H1 (cell line): Measurements from ENCODE around the gene ZNF20. TPM values are rescaled to one million over a fixed set of nuclear protein-coding genes. Genes with fewer than 3 reads are reported as not detected.

Experiments used
- ATF2 ChIP-seq: IDR thresholded peaks from 2 replicates; pipeline ENCODE4 v1.6.1; 2012; ENCODE audit warnings: low read length, inconsistent platforms
- BCL11A ChIP-seq, 2 experiments: IDR thresholded peaks; one replicate each; pipeline ENCODE4 v1.6.1; 2011; ENCODE audit warnings: low read depth in 2 of 2, low read length in 2 of 2, mild to moderate bottlenecking in 2 of 2
- CBX8 ChIP-seq: fragments of 300-800, 300-1000 bp; sonication (generic); IDR thresholded peaks from 2 replicates; pipeline ENCODE4 v1.7.1; 2016; ENCODE audit warnings: low read depth, low read length, borderline replicate concordance
- EGR1 ChIP-seq: IDR thresholded peaks from 2 replicates; pipeline ENCODE4 v1.6.1; 2011; ENCODE audit warnings: low read depth, low read length, borderline replicate concordance
- GABPA ChIP-seq: IDR thresholded peaks from 2 replicates; pipeline ENCODE4 v1.6.1; 2011; ENCODE audit warnings: mild to moderate bottlenecking, low read length, moderate library complexity, borderline replicate concordance; ENCODE audit not compliant: insufficient read depth
- NANOG ChIP-seq: IDR thresholded peaks from 2 replicates; pipeline ENCODE4 v1.6.1; 2011; ENCODE audit warnings: low read length, low read depth, mild to moderate bottlenecking, inconsistent platforms; ENCODE audit not compliant: insufficient read depth, poor library complexity, severe bottlenecking
- RXRA ChIP-seq: IDR thresholded peaks from 2 replicates; pipeline ENCODE4 v1.6.1; 2011; ENCODE audit warnings: low read depth, mild to moderate bottlenecking, low read length, moderate library complexity; ENCODE audit not compliant: insufficient read depth
- SIX5 ChIP-seq: IDR thresholded peaks from 2 replicates; pipeline ENCODE4 v1.6.1; 2011; ENCODE audit warnings: mild to moderate bottlenecking, low read depth, low read length
- polyA plus RNA-seq, 7 experiments: library from polyadenylated mRNA; depleted of rRNA in 3 of 7; stranded (reverse) in 5 of 7; unstranded in 2 of 7; fragments of >200 nt in 5 of 7; fragments of 200-250 nt in 2 of 7; gene quantifications; 1 replicate in 5 of 7; 2 replicates in 1 of 7; 4 replicates in 1 of 7; pipeline versions ENCODE4 v1.2.1 to v1.2.3, GENCODE V29; 2011 to 2013; ENCODE audit warnings: missing spikeins in 2 of 7, mixed read lengths in 2 of 7
- total RNA-seq: library from RNA; stranded (reverse); fragmentation: NEBNext Ultra II Directional; extraction: Animal tissue kit (Norgen Biotek cat#: 25700); gene quantifications from 2 replicates; pipeline ENCODE4 v1.2.1, GENCODE V29; 2021

The ZNF20 gene
- total and polyA plus RNA-seq, 2 of the 8 experiments (the other 6 are each of a cell fraction or from before 2014, with no cell fraction given), result 1.6 to 9.0 TPM

GRCh38 chr19:12159773-12160414 lies 19.7 kb upstream of the ZNF20 start (continued):
- TF ChIP-seq RXRA, result no peak
- no peak for TF ChIP-seq GABPA
- no peak for TF ChIP-seq BCL11A (IDR thresholded peaks at IDR 0.05; ENCODE audit: low read depth in 2 of 2, low read length in 2 of 2)
- TF ChIP-seq EGR1, result no peak
- TF ChIP-seq CBX8, result no peak
- TF ChIP-seq SIX5, result no peak
- no peak for TF ChIP-seq NANOG
- TF ChIP-seq ATF2, result no peak
